ENCODE data around the gene ARHGAP35.

GRCh38 chr19:46898731-46899130, 37.9 kb downstream of the ARHGAP35 start:
- TF ChIP-seq POLR2A (IDR thresholded peaks at IDR 0.05; ENCODE audit: low read length) (no peak), GATA1 (IDR thresholded peaks at IDR 0.05; ENCODE audit: low read depth, low read length) (no peak)
